Stimulated activated CD4-positive, alpha-beta T cell treated with anti-CD3 and anti-CD28 coated beads, Interleukin-12 subunit alpha, Interleukin-12 subunit beta, amount 100 ng/mL, for 48 hours (primary cell): ENCODE data around the gene ZNF107.
"Not testable (repeated sequence)": the region's sequence is repeated elsewhere in the genome, so short reads cannot be mapped to it uniquely, and the experiment has no call there.

Experiments used
- DNase-seq, 3 donors: peaks; one replicate each; pipeline ENCODE4 v3.0.0-alpha.2; 2020; ENCODE audit warnings: low read depth in 2 of 3, low spot score in 1 of 3

Gene ZNF107

GRCh38 chr7:64642875-64643274 is 23.1 kb upstream of the ZNF107 start:
- no peak for DNase-seq

DNA sequence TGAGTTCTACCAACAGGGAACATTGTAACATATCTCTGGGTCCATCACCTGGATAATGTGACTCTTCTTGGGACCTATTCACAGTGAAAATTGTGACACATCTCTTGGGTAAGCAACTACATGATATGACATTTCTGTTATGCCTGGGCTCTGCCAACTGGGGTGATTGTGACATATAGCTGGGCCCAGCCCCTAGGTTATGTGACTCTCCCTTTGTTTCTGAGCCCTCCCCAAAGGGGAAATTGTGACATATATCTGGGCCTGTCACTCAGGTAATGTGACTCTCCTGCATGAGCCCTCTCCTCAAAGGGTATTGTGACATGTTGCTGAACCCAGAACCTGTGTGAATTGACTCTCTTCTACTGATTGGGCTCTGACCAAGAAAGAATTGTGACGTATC is 22.4 kb upstream of the ZNF107 start:
- no peak for DNase-seq

GRCh38 chr7:64651203-64651602 is 14.7 kb upstream of the ZNF107 start:
- no peak for DNase-seq

GRCh38 chr7:64651632-64652165 is 14.2 kb upstream of the ZNF107 start:
- no peak for DNase-seq

DNA sequence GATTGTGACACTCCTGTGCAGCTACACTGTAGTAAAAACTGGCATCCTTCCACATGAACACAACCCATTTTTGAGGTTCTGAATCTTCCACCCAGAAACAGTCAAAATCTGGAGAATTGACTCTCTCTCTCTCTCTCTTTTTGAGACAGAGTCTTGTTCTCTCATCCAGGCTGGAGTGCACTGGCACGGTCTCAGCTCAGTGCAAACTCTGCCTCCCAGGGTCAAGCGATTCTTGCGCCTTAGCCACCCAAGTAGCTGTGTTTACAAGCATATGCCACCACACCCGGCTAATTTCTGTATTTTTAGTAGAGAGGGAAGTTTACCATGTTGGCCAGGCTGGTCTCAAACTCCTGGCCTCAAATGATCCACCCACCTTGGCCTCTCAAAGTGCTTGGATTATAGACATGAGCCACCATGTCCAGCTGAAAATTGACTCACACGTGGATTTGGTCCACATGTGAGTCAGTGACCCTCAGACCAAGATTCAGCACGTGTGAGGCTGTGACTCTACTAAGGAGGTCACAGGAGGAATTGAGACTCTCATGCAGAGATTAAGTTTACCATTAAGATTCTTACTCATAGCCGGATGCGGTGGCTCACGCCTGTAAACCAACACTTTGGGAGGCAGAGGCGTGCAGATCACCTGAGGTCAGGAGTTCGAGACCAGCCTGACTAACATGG is 12.1 kb upstream of the ZNF107 start:
- no peak for DNase-seq

- no peak for DNase-seq
These were observed 11.0 kb upstream of the ZNF107 start for GRCh38 chr7:64654796-64655548.

GRCh38 chr7:64655811-64656210 is 10.1 kb upstream of the ZNF107 start:
- DNase-seq: no peak

DNA sequence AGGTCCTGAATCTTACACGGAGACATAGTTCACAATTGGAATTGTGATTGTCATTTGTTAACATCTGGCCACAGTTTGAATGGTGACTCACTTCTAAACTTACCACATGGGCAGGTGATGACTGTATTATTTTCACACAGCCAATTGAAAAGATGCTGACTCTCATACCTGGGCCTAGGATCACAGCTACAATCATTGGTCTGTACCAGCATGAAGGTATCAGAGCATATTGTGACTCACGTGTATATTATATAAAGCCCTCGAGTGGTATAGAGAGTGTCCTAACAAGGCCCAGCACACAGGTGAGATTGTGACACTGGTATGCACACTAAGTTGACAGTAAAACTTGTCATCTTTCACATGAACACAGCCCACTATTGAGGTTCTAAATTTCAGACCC is 9.4 kb upstream of the ZNF107 start:
- DNase-seq: no peak

GRCh38 chr7:64662091-64662490 is 3.8 kb upstream of the ZNF107 start:
- DNase-seq: not testable (repeated sequence)

GRCh38 chr7:64666663-64667050 is 724 bp downstream of the ZNF107 start:
- DNase-seq: no peak

DNA sequence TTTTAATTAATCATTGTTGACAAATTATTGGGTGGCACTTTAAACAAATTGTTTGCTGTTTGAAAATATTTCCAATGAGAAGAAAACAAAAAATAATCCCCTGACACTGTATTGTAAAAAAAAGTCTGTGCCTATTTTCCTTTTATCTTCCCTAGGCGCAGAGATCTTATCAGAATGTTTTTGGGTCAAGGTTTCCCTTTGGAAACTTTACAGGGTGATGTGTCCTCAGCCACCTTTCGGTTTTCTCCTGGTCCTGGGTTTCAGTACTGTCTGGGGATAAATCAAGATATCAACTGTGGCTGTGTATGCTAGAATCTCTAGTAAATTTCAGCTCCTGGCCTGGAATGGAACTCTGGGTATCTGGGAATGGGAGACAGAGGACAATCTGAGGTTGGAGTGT is 1.4 kb downstream of the ZNF107 start:
- DNase-seq: no peak

DNA sequence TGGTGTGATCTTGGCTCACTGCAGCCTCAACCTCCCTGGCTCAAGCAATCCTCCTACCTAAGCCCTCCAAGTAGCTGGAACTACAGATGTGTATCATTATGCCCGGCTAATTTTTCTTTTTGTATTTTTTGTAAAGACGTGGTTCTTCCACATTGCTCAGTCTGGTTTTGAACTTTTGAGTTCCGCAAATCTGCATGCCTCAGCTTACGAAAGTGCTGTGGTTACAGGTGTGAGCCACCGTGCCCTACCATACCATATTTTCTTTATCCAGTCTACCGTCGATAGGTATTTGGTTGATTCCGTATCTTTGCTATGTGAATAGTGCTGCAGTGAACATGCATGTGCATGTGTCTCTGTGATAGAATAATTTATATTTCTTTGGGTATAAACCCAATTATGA is 6.5 kb downstream of the ZNF107 start:
- DNase-seq: no peak

DNA sequence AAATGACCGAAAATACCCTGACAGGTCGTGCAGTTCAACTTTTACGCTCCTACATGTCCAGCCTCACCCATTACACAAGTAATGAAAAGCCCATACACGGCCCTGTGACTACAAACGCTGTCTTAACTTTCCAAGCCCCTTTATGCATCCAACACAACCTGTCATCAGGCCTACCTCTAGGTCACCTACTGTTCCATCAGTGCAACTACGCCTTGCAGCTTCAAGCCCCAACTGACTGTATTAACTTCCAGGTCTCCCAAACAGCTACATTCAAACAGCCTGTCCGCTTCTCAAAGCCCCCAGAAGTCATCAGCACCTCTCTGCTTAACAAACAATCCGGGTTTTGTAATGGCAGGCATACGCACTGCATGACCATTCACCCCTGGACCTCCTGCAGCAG is 19.2 kb downstream of the ZNF107 start:
- DNase-seq: no peak

GRCh38 chr7:64685741-64686140 is 19.8 kb downstream of the ZNF107 start:
- no peak for DNase-seq

DNA sequence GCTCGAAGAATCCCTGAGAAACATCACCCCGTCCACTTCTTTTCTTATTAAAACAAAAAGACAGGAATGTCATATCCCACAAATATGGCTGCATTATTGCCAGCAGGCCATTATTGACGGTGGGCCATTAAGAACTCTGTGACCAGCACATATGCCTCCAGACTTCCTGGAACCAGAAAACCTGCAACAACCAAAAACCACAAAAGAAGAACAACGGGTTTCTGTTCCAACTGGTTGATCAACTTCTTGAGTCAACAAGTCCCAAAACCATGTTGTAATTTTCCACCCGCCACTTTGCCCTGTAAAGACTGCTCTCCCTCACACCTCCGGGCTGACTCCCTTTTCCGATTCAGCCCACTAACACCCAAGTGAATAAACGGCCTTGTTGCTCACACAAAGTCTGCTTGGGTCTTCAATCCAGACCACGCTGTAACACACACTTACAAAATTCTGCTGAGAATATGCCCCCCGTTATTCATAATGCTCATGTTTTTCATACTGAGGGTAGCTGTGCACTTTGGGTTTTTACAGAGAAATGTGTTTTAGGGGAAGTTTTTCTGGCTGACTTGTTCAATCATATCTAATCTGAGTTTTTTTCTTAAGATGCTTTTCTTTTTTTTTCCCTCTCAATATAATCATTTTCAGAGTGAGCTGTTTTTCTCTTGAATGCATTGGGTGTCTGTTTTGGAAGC is 20.7 kb downstream of the ZNF107 start:
- peak in 2 of 3 donors; percentile 27 to 33 for DNase-seq

GRCh38 chr7:64687249-64687648 is 21.3 kb downstream of the ZNF107 start:
- DNase-seq: no peak

DNA sequence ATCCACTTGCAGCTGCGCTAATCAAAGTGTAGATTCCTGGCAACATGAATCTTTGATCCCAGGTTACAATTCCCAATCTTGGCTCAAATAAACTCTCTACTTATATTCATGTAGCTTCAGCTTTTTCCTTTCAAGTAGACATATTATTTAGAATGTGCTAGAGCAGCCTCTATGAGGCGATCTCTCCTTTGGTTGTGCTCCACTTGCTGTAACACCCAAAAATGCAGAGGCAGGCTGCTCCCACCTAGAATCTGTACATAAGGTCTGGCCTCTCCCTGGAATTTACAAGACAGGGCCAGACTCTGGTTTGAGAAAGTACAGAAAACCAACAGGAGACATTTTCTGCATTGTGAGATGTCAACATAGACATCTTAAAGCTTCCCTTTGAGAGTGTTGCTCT is 23.1 kb downstream of the ZNF107 start:
- DNase-seq: no peak

GRCh38 chr7:64691831-64692230 is 25.9 kb downstream of the ZNF107 start:
- no peak for DNase-seq

- DNase-seq: not testable (repeated sequence)
These were observed 31.9 kb downstream of the ZNF107 start for GRCh38 chr7:64697863-64698262.

DNA sequence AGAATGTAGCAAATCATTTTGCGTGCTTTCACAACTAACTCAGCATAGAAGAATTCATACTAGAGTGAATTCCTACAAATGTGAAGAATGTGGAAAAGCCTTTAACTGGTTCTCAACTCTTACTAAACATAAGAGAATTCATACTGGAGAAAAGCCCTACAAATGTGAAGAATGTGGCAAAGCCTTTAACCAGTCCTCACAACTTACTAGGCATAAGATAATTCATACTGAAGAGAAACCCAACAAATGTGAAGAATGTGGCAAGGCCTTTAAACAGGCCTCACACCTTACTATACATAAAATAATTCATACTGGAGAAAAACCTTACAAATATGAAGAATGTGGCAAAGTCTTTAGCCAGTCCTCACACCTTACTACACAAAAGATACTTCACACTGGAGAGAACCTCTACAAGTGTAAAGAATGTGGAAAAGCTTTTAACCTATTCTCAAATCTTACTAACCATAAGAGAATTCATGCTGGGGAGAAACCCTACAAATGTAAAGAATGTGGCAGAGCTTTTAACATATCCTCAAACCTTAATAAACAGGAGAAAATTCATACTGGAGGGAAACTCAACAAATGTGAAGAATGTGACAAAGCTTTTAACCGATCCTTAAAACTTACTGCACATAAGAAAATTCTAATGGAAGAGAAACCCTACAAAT is 40.8 kb downstream of the ZNF107 start:
- DNase-seq: no peak

DNA sequence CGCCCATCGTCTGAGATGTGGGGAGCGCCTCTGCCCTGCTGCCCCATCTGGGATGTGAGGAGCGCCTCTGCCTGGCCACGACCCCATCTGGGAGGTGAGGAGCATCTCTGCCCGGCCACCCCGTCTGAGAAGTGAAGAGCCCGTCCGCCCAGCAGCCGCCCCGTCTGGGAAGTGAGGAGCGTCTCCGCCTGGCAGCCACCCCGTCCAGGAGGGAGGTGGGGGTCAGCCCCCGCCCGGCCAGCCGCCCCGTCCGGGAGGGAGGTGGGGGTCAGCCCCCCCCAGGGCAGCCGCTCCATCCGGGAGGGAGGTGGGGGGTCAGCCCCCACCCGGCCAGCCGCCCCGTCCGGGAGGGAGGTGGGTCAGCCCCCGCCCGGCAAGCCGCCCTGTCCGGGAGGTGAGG is 52.0 kb downstream of the ZNF107 start:
- not testable (repeated sequence) for DNase-seq
